ENCODE measurements around the gene SCUBE2. TPM values are rescaled to one million over a fixed set of nuclear protein-coding genes. Genes with fewer than 3 reads are reported as not detected.

Gene SCUBE2
- total RNA-seq, 1 donor from 2014 or later = 1.9 TPM

DNA sequence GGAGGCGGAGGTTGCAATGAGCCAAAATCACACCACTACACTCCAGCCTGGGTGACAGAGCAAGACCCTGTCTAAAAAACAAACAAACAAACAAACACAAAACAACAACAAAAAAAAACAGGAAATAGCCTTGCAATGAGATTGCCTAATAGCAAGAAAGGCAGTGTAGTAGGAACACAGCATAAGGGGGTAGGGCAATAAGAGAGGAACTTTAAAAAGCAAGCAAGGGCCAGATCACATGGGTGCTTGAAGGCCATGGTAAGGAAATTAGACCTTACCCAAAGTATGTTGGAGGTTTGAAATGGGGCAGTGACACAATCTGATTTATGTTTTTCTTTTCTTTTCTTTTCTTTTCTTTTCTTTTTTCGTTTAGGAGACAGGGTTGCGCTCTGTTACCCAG is 52.9 kb downstream of the SCUBE2 start:
- no peak overlapping the region for H3K27ac Mint-ChIP-seq (ENCODE audit: unreplicated experiment)

DNA sequence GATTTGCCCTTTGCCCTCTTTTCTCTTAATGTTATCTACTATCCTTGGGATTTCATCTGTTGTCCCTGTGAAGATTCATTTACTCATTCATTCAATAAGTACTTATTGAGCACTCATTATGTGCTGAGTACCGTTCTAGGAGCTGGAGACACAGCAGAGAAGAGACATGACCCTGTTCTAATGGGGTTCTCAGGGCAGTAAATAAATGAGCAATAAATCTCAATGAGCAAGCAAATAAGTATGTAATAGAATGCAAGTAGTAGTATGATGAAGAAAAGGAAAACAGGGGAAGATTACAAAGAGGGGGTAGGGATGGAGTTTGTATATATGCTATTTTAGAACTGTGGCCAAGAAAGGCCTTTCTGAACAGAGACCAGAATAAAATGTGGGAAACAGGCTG is 53.4 kb downstream of the SCUBE2 start:
- H3K9me3 Mint-ChIP-seq (ENCODE audit: unreplicated experiment) = no peaks in the 10 kb centered on the region
- H3K4me1 Mint-ChIP-seq (ENCODE audit: unreplicated experiment) = peaks cover 4% of the 10 kb centered on the region
- no peak overlapping the region for H3K27ac Mint-ChIP-seq (ENCODE audit: unreplicated experiment)
- no peak for DNase-seq (ENCODE audit: extremely low spot score, unreplicated experiment)
- H3K36me3 Mint-ChIP-seq (ENCODE audit: unreplicated experiment) = no peaks in the 10 kb centered on the region
- TF ChIP-seq, protein P1, sequence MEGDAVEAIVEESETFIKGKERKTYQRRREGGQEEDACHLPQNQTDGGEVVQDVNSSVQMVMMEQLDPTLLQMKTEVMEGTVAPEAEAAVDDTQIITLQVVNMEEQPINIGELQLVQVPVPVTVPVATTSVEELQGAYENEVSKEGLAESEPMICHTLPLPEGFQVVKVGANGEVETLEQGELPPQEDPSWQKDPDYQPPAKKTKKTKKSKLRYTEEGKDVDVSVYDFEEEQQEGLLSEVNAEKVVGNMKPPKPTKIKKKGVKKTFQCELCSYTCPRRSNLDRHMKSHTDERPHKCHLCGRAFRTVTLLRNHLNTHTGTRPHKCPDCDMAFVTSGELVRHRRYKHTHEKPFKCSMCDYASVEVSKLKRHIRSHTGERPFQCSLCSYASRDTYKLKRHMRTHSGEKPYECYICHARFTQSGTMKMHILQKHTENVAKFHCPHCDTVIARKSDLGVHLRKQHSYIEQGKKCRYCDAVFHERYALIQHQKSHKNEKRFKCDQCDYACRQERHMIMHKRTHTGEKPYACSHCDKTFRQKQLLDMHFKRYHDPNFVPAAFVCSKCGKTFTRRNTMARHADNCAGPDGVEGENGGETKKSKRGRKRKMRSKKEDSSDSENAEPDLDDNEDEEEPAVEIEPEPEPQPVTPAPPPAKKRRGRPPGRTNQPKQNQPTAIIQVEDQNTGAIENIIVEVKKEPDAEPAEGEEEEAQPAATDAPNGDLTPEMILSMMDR (IDR thresholded peaks at IDR 0.05) = no peak
- H3K4me3 Mint-ChIP-seq (ENCODE audit: unreplicated experiment) = no peak overlapping the region
- H3K27me3 Mint-ChIP-seq (ENCODE audit: unreplicated experiment) = no peaks in the 10 kb centered on the region

More for the DNA sequence above, 52.9 kb downstream of the SCUBE2 start:
- H3K36me3 Mint-ChIP-seq (ENCODE audit: unreplicated experiment) = no peaks in the 10 kb centered on the region
- no peak for DNase-seq (ENCODE audit: extremely low spot score, unreplicated experiment)
- H3K9me3 Mint-ChIP-seq (ENCODE audit: unreplicated experiment) = no peaks in the 10 kb centered on the region
- no peaks in the 10 kb centered on the region for H3K27me3 Mint-ChIP-seq (ENCODE audit: unreplicated experiment)
- TF ChIP-seq, protein P1 (IDR thresholded peaks at IDR 0.05) = no peak
- no peak overlapping the region for H3K4me3 Mint-ChIP-seq (ENCODE audit: unreplicated experiment)
- peaks cover 4% of the 10 kb centered on the region for H3K4me1 Mint-ChIP-seq (ENCODE audit: unreplicated experiment)

DNA sequence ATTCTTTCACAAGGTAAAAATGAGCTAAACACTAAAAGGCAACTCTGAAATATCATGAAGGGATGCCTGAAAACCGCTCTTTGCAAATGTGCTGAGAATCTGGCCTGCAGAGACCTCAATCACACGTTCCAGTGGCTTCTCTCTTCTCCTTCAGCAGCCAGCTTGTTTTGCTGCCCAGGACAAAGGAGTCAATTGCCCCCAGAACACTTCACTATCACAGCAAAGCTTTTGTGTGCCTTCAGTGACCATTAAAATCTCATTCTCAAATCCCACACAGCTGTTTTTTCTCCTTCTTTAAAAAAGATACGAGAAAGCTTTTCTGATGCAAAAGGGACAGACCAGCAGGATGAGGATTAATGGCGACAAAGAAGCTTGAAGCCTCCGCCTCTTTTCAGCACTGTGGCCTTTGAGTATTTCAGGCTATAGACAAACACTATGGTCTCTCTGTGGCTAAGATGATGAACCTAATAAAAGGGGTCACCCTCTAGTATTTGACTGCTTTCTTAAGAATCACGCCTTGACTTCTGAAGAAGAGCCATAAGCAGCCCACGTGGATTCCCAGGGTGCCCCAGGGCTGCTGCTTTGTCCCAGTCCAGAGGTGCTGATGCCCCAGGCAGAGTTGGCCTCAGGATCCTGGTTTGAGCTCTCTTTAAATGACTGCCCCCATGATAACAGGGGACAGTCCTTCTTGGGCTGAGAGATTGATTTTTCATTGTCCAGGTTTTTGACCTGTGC is 54.2 kb downstream of the SCUBE2 start:
- no peak for DNase-seq (ENCODE audit: extremely low spot score, unreplicated experiment)
- Mint-ChIP-seq H3K27ac (ENCODE audit: unreplicated experiment) (no peak overlapping the region), H3K27me3 (ENCODE audit: unreplicated experiment) (no peaks in the 10 kb centered on the region), H3K36me3 (ENCODE audit: unreplicated experiment) (no peaks in the 10 kb centered on the region), H3K4me3 (ENCODE audit: unreplicated experiment) (no peak overlapping the region), H3K9me3 (ENCODE audit: unreplicated experiment) (no peaks in the 10 kb centered on the region), H3K4me1 (ENCODE audit: unreplicated experiment) (peaks cover 4% of the 10 kb centered on the region)
- TF ChIP-seq, protein P1 (IDR thresholded peaks at IDR 0.05) = no peak

DNA sequence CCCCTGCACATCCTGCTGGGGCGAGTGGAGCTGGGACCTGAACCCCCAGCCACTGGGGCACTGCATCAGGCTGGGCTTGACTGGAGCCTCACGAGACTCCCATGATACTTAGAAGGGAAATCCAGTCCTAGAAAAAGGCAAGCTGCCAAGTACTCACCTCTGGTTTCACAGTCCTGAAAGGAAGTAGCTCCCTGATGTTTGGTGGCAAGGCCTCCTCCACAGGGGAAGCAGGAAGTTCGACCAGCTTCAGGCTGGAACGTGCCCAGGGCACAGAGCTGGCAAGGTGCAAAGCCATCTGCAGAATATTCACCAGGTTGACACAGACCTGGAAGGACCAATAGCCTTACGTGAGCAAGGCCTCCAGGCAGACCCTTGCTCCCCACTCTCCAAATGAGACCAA is 60.8 kb downstream of the SCUBE2 start:
- Mint-ChIP-seq H3K27ac (ENCODE audit: unreplicated experiment) (no peak overlapping the region), H3K4me3 (ENCODE audit: unreplicated experiment) (no peak overlapping the region), H3K9me3 (ENCODE audit: unreplicated experiment) (no peaks in the 10 kb centered on the region), H3K4me1 (ENCODE audit: unreplicated experiment) (no peaks in the 10 kb centered on the region), H3K27me3 (ENCODE audit: unreplicated experiment) (no peaks in the 10 kb centered on the region), H3K36me3 (ENCODE audit: unreplicated experiment) (no peaks in the 10 kb centered on the region)
- TF ChIP-seq, protein P1 (IDR thresholded peaks at IDR 0.05) = no peak
- DNase-seq (ENCODE audit: extremely low spot score, unreplicated experiment) = no peak

DNA sequence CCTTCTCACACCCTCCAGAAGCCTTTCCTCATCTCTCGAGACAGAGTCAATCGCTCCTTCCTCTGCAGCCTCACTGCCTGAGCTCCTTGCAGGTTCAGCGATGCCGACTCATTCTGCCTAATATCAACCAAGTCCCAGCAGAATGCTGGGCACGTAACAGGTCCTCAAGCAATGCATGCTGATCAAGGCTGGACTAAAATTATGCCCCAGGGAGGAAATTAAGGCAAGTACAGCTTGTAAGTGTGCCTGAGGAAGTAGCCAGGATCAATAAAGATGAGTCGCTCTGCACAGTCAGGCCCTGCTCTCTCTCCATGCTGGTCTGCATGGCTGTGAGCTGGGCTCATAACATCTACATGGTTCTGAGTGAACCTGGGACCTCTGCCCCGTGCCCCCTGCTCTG is 62.0 kb downstream of the SCUBE2 start:
- Mint-ChIP-seq H3K4me3 (ENCODE audit: unreplicated experiment) (no peak overlapping the region), H3K36me3 (ENCODE audit: unreplicated experiment) (no peaks in the 10 kb centered on the region), H3K9me3 (ENCODE audit: unreplicated experiment) (no peaks in the 10 kb centered on the region), H3K27me3 (ENCODE audit: unreplicated experiment) (no peaks in the 10 kb centered on the region), H3K4me1 (ENCODE audit: unreplicated experiment) (no peaks in the 10 kb centered on the region), H3K27ac (ENCODE audit: unreplicated experiment) (no peak overlapping the region)
- no peak for DNase-seq (ENCODE audit: extremely low spot score, unreplicated experiment)
- TF ChIP-seq, protein P1 (IDR thresholded peaks at IDR 0.05) = no peak

Measured in osteocyte (in vitro differentiated cells).